Erythroblast (primary cell): ENCODE data around the gene KIAA0825.

Source experiments
- GATA1 ChIP-seq: IDR thresholded peaks from 2 replicates; pipeline ENCODE4 v1.6.1; 2011; ENCODE audit warnings: low read depth, mild to moderate bottlenecking, control low read depth, low read length, moderate library complexity
- POLR2A ChIP-seq: IDR thresholded peaks from 2 replicates; pipeline ENCODE4 v1.6.1; 2011; ENCODE audit warnings: mild to moderate bottlenecking, low read length

DNA sequence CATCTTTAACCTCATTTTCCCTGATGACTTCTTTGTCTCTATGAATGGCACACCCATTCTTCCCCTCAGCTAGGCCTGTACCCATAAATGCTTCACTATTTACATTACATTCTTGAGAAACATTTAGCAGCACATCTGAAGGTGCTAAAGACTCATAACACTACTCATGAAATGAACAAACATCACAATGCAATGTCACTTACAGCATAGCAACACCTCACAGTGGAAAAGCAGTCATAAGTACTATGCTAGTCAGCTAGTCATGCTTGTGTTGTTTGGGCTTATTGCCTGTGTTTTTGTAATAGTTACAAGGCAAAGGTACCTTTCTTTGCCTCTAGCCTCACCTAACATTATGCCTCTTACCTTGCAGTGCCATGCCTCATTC, 228.9 kb downstream of the KIAA0825 start:
- TF ChIP-seq POLR2A (no peak), GATA1 (no peak)
